Stromal cell of bone marrow (primary cell): ENCODE data around the gene IGSF21.

Source experiments
- DNase-seq: peaks from one replicate; pipeline ENCODE4 v3.0.0-alpha.2; 2012; ENCODE audit warnings: low read depth

Gene IGSF21

GRCh38 chr1:18332576-18332975 lies 225.0 kb downstream of the IGSF21 start:
- no peak for DNase-seq

- DNase-seq: no peak
Measured at GRCh38 chr1:18333220-18333619, 225.6 kb downstream of the IGSF21 start.

DNA sequence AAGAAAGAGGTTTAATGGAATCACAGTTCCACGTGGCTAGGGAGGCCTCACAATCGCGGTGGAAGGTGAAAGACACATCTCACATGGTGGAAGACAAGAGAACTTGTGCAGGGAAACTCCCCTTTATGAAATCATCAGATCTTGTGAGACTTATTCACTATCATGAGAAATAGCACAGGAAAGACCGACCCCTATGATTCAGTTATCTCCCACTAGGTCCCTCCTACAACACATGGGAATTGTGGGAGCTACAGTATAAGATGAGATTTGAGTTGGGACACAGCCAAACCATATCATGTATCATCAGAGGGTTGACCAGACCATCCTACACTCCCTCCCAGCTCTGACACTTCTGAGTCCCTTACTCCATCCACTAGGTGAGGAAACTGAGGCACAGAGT lies 229.2 kb downstream of the IGSF21 start:
- no peak for DNase-seq

- no peak for DNase-seq
Measured at GRCh38 chr1:18337757-18338156, 230.2 kb downstream of the IGSF21 start.

DNA sequence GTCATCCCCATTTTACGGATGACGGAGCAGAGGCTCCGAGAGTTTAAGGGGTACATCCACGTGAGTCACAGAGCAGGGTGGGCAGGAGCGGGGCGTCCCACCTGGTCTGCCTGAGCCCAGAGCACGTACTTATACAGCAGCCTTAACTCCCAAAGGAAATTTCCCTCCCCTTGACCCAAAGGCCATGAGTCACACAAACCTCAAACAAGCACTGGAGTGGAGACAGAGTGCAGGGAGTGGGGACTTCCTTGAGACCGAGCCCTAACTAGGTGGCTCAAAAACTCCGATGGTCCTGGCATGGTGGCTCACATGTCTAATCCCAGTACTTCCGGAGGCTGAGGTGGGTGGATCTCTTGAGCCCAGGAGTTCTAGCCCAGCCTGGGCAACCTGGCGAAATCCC lies 231.6 kb downstream of the IGSF21 start:
- DNase-seq: no peak

DNA sequence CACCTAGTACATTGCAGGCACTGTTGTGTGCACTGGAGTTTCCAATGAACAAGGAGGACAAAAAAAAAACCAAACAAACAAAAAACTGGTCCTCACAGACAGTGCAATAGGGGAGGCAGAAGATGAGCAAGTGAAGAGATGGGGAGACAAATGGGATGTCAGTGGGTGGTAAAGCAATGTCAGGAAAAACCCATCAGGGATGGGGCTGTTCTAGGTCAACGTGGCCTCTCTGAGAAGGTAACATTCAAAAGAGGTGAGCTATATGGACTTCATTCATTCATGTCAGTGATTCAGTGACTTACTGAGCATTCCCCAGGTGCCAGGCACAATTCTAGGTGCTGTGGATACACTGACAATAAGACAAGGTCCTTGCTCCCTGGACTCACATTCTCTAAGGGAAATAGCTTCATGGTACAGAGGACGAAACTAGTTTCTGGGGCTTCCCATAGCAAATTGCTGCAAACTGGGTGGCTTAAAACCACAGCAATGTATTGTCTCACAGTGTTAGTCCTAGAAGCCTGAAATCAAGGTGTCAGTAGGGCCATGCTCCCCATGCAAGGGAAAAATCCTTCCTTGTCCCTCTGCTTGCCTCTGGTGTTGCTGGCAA lies 232.7 kb downstream of the IGSF21 start:
- DNase-seq: no peak

- no peak for DNase-seq
Measured at GRCh38 chr1:18340787-18341186, 233.2 kb downstream of the IGSF21 start.

DNA sequence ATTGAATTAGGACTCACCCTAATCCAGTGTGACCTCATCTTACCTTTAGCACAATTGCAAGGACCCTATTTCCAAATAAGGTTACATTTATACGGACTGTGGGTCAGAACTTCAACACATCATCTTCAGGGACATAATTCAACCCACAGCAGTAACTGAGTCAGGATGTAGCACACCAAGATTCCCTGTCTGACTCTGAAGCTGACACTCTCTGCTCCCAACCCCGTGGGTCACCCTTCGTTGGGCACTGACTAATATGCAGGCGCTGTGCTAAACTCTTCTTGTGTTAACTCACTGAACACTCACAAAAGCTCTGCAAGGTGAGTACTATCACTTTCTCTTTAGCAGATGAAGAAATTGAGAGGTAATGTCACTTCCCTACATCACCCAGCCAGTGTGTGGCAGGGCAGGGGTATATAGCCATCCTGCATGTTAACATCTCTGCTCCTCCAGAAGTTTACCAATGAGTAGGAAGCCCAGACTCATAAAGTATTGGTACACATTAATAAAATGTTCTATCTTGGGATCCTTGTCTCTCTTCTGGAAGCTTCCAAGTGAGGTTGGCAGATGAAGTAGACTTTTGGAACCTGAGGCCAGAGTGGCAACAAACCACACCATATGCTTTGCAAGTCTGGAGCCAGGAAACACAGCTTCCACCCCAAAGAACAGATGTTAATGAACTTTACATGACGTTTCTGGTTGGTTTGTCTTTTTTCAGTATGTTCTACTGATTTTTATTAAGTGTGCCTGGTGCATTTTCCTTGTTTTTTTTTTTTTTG lies 233.9 kb downstream of the IGSF21 start:
- no peak for DNase-seq

DNA sequence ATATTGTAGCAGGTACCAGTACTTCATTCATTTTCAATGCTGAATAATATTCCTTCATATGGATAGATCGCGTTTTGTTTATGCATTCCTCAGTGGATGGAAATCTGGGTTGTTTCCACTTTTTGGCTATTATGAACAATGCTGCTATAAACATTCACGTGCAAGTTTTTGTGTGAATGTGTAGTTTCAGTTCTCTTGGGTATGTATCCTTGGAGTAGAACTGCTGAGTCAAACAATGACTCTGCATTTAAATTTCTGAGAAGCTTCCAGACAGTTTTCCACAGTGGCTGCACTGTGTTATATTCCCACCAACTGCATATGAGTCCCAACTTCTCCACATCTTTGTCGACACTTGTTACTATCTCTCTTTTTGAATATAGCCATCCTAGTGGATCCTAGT lies 235.1 kb downstream of the IGSF21 start:
- DNase-seq: no peak

GRCh38 chr1:18343581-18343980 lies 236.0 kb downstream of the IGSF21 start:
- no peak for DNase-seq

- DNase-seq: no peak
Measured at GRCh38 chr1:18344755-18345154, 237.2 kb downstream of the IGSF21 start.

DNA sequence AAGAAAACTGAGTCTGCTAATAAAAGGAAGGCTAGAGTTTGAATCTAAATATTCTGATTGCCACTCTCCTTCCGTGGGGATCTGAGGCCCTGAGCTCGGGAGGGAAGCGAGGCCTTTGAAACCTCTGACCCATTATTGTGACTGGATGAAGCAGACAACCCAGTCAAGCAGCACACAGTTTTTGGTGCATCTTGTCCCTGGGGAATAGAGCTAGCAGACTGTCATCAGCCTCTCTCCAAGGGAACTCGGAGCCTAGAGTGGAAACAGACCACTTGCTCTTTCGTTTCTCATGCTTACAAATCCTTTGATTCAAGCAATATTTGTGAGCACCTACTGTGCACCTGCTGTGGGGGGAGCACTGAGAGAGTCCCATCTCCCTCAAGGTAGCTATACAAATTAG lies 240.0 kb downstream of the IGSF21 start:
- DNase-seq: no peak

DNA sequence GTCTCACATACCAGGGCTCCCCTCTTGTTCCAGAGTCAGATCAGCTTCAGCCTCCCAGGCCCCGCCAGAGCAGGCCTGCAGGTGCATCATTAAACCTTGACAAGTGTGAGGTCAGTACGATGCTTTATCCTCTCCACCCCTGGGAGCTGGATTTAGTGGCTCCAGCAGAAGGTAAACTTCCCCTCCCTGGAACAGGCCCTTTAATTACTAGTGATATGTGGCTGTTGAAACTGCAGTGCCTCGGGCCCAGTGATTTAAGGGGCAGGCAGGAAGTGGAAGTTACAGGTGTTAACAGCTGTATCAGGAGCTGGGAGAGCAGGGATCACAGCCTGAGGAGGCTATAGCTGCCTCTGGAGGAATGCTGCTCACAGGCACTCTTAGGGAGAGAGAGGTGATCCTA lies 240.8 kb downstream of the IGSF21 start:
- DNase-seq: no peak

DNA sequence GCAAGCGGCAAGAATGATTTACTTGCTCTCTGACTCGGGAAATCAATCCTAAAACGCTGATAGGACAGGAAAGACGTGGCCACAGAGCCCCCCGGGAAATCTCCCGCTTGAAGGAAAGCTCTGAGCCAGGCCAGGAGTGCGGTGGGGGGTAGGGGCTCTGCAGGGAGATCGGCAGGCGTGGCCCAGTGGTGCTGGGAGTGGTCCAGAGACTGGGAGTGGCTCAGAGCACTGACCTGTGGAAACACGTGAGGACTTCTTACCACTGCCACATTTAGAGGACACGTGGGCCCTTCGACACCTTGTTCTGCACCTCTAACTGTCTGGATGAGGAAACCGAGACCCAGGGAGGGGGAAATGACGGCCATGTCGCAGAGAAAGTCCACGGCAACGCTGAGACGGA lies 243.1 kb downstream of the IGSF21 start:
- DNase-seq: no peak

GRCh38 chr1:18351735-18352134 lies 244.1 kb downstream of the IGSF21 start:
- DNase-seq: no peak

DNA sequence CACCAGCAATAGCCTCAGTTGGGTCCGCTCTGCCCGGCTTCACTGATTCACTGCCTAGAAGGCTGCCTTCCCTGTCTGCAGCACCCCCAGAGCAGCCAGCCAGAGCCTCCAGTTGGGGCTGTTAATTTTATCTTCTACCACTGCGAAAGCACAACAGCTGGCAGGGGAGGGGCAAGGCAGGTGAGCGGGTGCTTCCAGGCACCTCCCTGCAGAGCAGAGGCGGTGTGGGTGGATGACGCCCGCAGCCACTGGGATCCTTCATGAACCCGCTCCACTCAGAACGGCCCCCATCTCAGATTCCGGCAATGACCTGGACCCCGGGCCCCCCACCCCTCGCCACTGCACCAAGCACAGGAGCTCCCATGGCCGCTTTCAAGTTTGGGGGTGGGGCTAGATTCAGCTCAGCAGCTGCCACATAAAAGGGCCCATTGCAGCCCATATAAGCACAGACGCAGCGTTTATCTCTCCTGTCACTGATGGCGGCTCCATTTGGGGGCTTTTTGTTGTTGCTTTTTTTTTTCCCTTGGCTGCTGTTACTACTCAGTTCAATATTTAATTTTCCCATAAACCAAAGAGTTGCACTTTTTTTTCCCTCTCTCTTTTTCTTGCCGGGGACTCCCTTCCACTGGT lies 245.2 kb downstream of the IGSF21 start:
- no peak for DNase-seq

DNA sequence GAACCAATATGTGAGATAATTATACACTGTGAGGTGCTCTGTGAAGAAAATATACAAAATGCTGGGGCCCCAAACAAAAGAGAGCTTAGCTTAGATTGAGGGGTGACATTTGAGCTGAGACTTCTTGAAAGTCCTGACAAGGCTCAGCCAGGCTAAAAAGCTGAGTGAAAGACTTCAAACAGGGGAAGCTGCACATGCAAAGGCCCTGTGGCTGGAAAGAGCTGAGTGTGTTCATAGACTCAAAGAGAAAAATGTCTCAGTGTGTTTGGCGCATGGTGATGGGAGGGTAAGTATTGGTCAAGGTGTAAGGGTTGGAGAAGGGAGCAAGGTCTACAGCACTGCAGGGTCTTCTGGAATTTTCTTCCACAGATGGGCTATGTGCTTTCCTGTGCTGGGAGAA lies 245.9 kb downstream of the IGSF21 start:
- DNase-seq: no peak

- no peak for DNase-seq
Measured at GRCh38 chr1:18353992-18354391, 246.4 kb downstream of the IGSF21 start.

DNA sequence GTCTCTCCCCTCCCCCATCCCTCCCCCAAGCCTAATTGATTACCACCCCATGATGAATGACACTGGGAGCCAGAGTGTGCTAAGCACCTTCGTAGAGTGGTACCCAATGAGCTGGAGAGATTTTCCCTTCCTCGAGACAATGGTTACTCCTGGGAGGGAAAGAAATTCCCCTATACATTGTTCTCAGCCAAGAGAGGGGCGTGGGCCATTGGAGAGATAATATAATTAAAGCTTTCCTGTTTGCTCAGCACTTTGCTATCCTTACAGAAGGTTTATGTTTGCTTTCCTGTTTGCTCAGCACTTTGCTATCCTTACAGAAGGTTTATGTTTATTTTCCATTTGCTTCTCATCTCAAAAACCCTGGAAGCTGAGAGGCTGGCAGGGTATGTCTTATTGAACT lies 247.0 kb downstream of the IGSF21 start:
- no peak for DNase-seq

DNA sequence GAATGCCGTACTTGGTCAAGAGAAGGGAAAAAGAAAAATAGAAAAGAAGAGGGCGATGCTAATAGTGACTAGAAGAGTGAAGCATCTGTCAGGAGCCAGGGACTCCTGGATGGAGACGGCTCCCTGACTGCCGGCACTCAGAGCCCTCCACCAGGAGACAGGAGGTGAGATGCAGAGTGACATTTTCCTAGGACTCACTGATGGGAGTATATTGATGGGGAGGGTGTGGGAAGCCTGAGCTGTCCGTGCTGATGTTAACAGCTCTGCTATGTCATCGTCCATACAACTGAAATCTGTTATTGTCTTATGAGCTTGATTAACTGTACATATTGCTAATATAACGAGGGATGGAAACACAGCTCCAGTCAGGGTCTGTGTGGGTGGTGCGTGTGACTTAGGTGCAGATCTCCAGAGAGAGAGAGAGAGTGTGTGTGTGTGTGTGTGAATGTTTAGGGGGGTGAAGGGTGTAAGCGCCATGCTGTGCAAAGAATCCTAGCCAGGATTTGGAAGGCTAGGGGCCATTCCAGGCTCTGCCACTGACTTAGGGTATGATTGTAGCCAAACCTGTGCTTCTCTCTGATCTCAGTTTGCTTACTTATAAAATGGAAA lies 250.1 kb downstream of the IGSF21 start:
- DNase-seq: no peak

- DNase-seq: no peak
Measured at GRCh38 chr1:18358600-18358999, 251.0 kb downstream of the IGSF21 start.

DNA sequence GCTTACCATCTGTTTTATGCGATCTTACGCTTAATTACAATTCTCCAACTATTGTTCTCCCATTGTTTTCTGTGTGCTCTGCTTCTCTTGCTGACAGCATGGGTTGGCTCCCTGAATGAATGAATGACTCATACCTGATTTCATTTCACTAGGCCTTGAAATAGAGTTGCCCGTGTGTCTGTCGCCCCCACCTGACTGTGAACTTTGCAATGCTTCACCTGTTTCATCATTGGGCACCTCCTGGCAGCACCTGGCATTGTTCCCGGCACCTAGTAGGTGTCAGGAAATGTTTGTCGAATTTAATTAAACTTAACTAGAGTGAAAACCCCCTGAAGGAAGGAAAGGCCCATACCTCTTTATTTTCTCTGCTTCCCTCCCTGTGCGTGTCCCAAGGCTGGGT lies 252.7 kb downstream of the IGSF21 start:
- DNase-seq: no peak

GRCh38 chr1:18362150-18362549 lies 254.6 kb downstream of the IGSF21 start:
- DNase-seq: no peak
